HCT116 (cell line): ENCODE measurements around the gene IDH3G. TPM values are rescaled to one million over a fixed set of nuclear protein-coding genes. Genes with fewer than 3 reads are reported as not detected.
"Not testable (repeated sequence)": the region's sequence is repeated elsewhere in the genome, so short reads cannot be mapped to it uniquely, and the experiment has no call there.

Experiments used
- ATAC-seq: fragments of 200-7000 bp; cut with Tn5 transposase; 2 replicates; pipeline ENCODE4 v1.9.1; 2020; ENCODE audit warnings: mild to moderate bottlenecking, moderate library complexity
- BruUV-seq: library from RNA; stranded (reverse); fragments of 400-500 nt; replicated peaks from 2 replicates; lab custom pipeline; 2021; lab: Mats Ljungman, UMichigan
- CTCF ChIA-PET: fragments of 300-600 bp; sonication (Branson Sonifier 250); formaldehyde crosslinking; loops from one replicate; lab custom pipeline; 2021; ENCODE audit warnings: antibody characterized with exemption; lab: Charles Lee
- POLR2A ChIA-PET: fragments of 300-600, 350-600 bp; sonication (Branson Sonifier 250); formaldehyde crosslinking; loops from one replicate; lab custom pipeline; 2021; ENCODE audit warnings: antibody characterized with exemption; lab: Charles Lee
- RAD21 ChIA-PET, 2 experiments: fragments of 300-600 bp; sonication (Branson Sonifier 250); formaldehyde crosslinking; loops; one replicate each; lab custom pipeline; 2023; ENCODE audit warnings: low total read pairs in 2 of 2; ENCODE audit not compliant: uncharacterized antibody in 2 of 2, unreplicated experiment in 2 of 2, low non-redundant PET in 1 of 2; lab: Charles Lee
- DNase-seq: peaks from one replicate; pipeline ENCODE4 v3.0.0-alpha.2; 2010; ENCODE audit warnings: low read depth, low spot score
- H2AFZ ChIP-seq: fragments of 200-600 bp; shearing (Covaris generic), sonication (generic); 2 replicates; pipeline ENCODE4 v1.6.1; 2017; ENCODE audit warnings: low read depth, mixed run types, mixed read lengths, antibody characterized with exemption, low read length; ENCODE audit not compliant: poor library complexity, severe bottlenecking
- H3K27ac ChIP-seq: 2 replicates; pipeline ENCODE4 v1.5.1; 2012; ENCODE audit warnings: low read depth, low read length
- H3K27me3 ChIP-seq: fragments of 200-600 bp; sonication (generic); 2 replicates; pipeline ENCODE4 v1.6.1; 2016; ENCODE audit warnings: mixed run types, low read length, mixed read lengths; ENCODE audit not compliant: insufficient read depth
- H3K36me3 ChIP-seq, 2 experiments: fragments of 200-500 bp in 1 of 2; fragments of 200-600 bp in 1 of 2; sonication (Bioruptor generic) in 1 of 2; sonication (generic) in 1 of 2; 2 replicates each; pipeline versions ENCODE4 v1.5.1 to v1.6.1; 2014 to 2016; ENCODE audit warnings: low read length in 2 of 2, inconsistent platforms in 1 of 2, mixed read lengths in 1 of 2, mixed run types in 1 of 2; ENCODE audit not compliant: insufficient read depth in 2 of 2, control insufficient read depth in 1 of 2
- H3K4me1 ChIP-seq, 2 experiments: fragments of 200-600 bp in 1 of 2; sonication (generic) in 1 of 2; 2 replicates each; pipeline versions ENCODE4 v1.5.1 to v1.6.1; 2012 to 2017; ENCODE audit warnings: low read length in 2 of 2, inconsistent platforms in 1 of 2, mild to moderate bottlenecking in 1 of 2, mixed read lengths in 1 of 2, mixed run types in 1 of 2, moderate library complexity in 1 of 2; ENCODE audit not compliant: insufficient read depth in 2 of 2, control insufficient read depth in 1 of 2
- H3K4me2 ChIP-seq: fragments of 200-600 bp; sonication (generic); 2 replicates; pipeline ENCODE4 v1.6.1; 2017; ENCODE audit warnings: mixed run types, low read length, mixed read lengths
- H3K4me3 ChIP-seq, 2 experiments: fragments of 200-600 bp in 1 of 2; sonication (generic) in 1 of 2; replicated peaks in 1 of 2; 2 replicates each; pipeline ENCODE4 v1.5.1; 2011 to 2016; ENCODE audit warnings: low read length in 2 of 2, control low read depth in 1 of 2, low read depth in 1 of 2, mild to moderate bottlenecking in 1 of 2, mixed read lengths in 1 of 2, mixed run types in 1 of 2
- H3K79me2 ChIP-seq: fragments of 200-600 bp; sonication (generic); 2 replicates; pipeline ENCODE4 v1.6.1; 2017; ENCODE audit warnings: mild to moderate bottlenecking, mixed run types, low read length, moderate library complexity, mixed read lengths; ENCODE audit not compliant: insufficient read depth
- H3K9ac ChIP-seq: fragments of 200-600 bp; sonication (generic); 2 replicates; pipeline ENCODE4 v1.6.1; 2016; ENCODE audit warnings: low read length, mixed read lengths
- H3K9me2 ChIP-seq: fragments of 200-600 bp; sonication (generic), shearing (Covaris generic); 2 replicates; pipeline ENCODE4 v1.6.1; 2017; ENCODE audit warnings: mixed run types, mild to moderate bottlenecking, moderate library complexity; ENCODE audit not compliant: insufficient read depth
- H3K9me3 ChIP-seq, 2 experiments: fragments of 200-500 bp in 1 of 2; fragments of 200-600 bp in 1 of 2; sonication (Bioruptor generic) in 1 of 2; sonication (generic) in 1 of 2; 2 replicates each; pipeline ENCODE4 v1.6.1; 2014 to 2017; ENCODE audit warnings: low read length in 2 of 2, mixed read lengths in 2 of 2, inconsistent platforms in 1 of 2, low read depth in 1 of 2, mild to moderate bottlenecking in 1 of 2, mixed run types in 1 of 2, moderate library complexity in 1 of 2; ENCODE audit not compliant: control insufficient read depth in 1 of 2, insufficient read depth in 1 of 2
- H4K20me1 ChIP-seq: fragments of 200-600 bp; sonication (generic), shearing (Covaris generic); 2 replicates; pipeline ENCODE4 v1.6.1; 2017; ENCODE audit warnings: mixed run types, mild to moderate bottlenecking, moderate library complexity; ENCODE audit not compliant: insufficient read depth
- CTCF ChIP-seq, 3 experiments: fragments of 200-600 bp in 1 of 3; sonication (generic) in 1 of 3; IDR thresholded peaks in 2 of 3; conservative IDR thresholded peaks in 1 of 3; 2 replicates each; pipeline ENCODE4 v1.5.1; 2012 to 2017; ENCODE audit warnings: low read depth in 2 of 3, low read length in 2 of 3, antibody characterized with exemption in 1 of 3, borderline replicate concordance in 1 of 3, control low read depth in 1 of 3, mild to moderate bottlenecking in 1 of 3, mixed read lengths in 1 of 3, mixed run types in 1 of 3, moderate library complexity in 1 of 3; ENCODE audit not compliant: insufficient read depth in 1 of 3
- EGR1 ChIP-seq: IDR thresholded peaks from 2 replicates; pipeline ENCODE4 v1.6.1; 2012; ENCODE audit warnings: low read depth
- ELF1 ChIP-seq: IDR thresholded peaks from 2 replicates; pipeline ENCODE4 v1.6.1; 2012; ENCODE audit warnings: low read depth, borderline replicate concordance
- MAX ChIP-seq: IDR thresholded peaks from 2 replicates; pipeline ENCODE4 v1.6.1; 2012
- POLR2AphosphoS5 ChIP-seq: IDR thresholded peaks from 2 replicates; pipeline ENCODE4 v1.6.1; 2011; ENCODE audit warnings: mild to moderate bottlenecking, low read depth, low read length, moderate library complexity
- RAD21 ChIP-seq: IDR thresholded peaks from 2 replicates; pipeline ENCODE4 v1.6.1; 2012; ENCODE audit warnings: low read depth, mild to moderate bottlenecking
- TCF7L2 ChIP-seq: IDR thresholded peaks from 2 replicates; pipeline ENCODE4 v1.7.0; 2011; ENCODE audit warnings: borderline replicate concordance, inconsistent platforms; ENCODE audit not compliant: insufficient read depth, insufficient read length; ENCODE audit errors: extremely low read depth
- ZNF274 ChIP-seq: fragments of 200-500 bp; sonication (Bioruptor generic); IDR thresholded peaks from 2 replicates; pipeline ENCODE4 v1.6.1; 2014; ENCODE audit warnings: mild to moderate bottlenecking, low read depth, low read length, inconsistent platforms
- intact Hi-C: fragments of 100-400 bp; cut with micrococcal nuclease; formaldehyde crosslinking; loops from 2 replicates; pipeline ENCODE4 v1.10.0; 2022
- total RNA-seq: library from RNA; stranded (reverse); gene quantifications from one replicate; pipeline ENCODE4 v1.2.1, GENCODE V29; 2021; ENCODE audit not compliant: unreplicated experiment

Gene IDH3G
- total RNA-seq, 1 experiment from 2014 or later = 49.7 TPM

GRCh38 chrX:153818571-153819383 lies 24.6 kb upstream of the IDH3G start:
- BruUV-seq = no TSS peak
- TF ChIP-seq RAD21 = no peak
- TF ChIP-seq POLR2AphosphoS5 = peak; percentile 38; the same call in 1 of the 2 replicates
- TF ChIP-seq ELF1 = no peak
- TF ChIP-seq MAX = 0 out of 2 replicates have a peak, but pooled peaks have one; percentile 20
- no peak for TF ChIP-seq ZNF274
- TF ChIP-seq CTCF (IDR thresholded peaks at IDR 0.05 in 2 of 3, conservative IDR thresholded peaks at IDR 0.05 in 1 of 3; ENCODE audit: borderline replicate concordance in 1 of 3, insufficient read depth in 1 of 3, low read depth in 2 of 3, low read length in 2 of 3) = no peak
- TF ChIP-seq EGR1 = no peak
- TF ChIP-seq TCF7L2 = peak; percentile 32
- ChIA-PET RAD21 (no interaction called here), CTCF (no interaction called here), POLR2A (no interaction called here)
- H3K4me3 ChIP-seq = peak overlapping the region; percentile 22 to 46
- DNase-seq (no peak), ATAC-seq (peak; percentile 91)
- H3K4me2 ChIP-seq = peak overlapping the region; percentile 68
- H2AFZ ChIP-seq = no peak overlapping the region
- H3K36me3 ChIP-seq = no peaks in the 10 kb centered on the region
- peak overlapping the region; percentile 23; the same call in 1 of the 2 replicates for H3K9ac ChIP-seq
- H3K9me2 ChIP-seq = no peaks in the 10 kb centered on the region
- no peaks in the 10 kb centered on the region for H3K79me2 ChIP-seq
- H4K20me1 ChIP-seq = no peaks in the 10 kb centered on the region
- H3K9me3 ChIP-seq = no peaks in the 10 kb centered on the region
- no peaks in the 10 kb centered on the region for H3K27me3 ChIP-seq
- intact Hi-C loops = no loop called here
- no peak overlapping the region; the same call in 1 of the 2 replicates for H3K27ac ChIP-seq
- H3K4me1 ChIP-seq = peaks cover 0 to 9% of the 10 kb centered on the region in 2 experiments; a peak in 2 of 4 replicates

GRCh38 chrX:153818064-153818463 lies 23.9 kb upstream of the IDH3G start:
- H2AFZ ChIP-seq, intact Hi-C loops, ATAC-seq, H3K27me3 ChIP-seq, H3K4me2 ChIP-seq, H3K4me1 ChIP-seq, H3K4me3 ChIP-seq, DNase-seq, BruUV-seq, CTCF ChIA-PET, H3K9ac ChIP-seq, H3K27ac ChIP-seq, RAD21 ChIA-PET, H3K79me2 ChIP-seq, H3K36me3 ChIP-seq, H3K9me2 ChIP-seq, H4K20me1 ChIP-seq, H3K9me3 ChIP-seq, POLR2A ChIA-PET: not testable (repeated sequence)
